ENCODE measurements around the gene PGPEP1.
"Not testable (repeated sequence)": the region's sequence is repeated elsewhere in the genome, so short reads cannot be mapped to it uniquely, and the experiment has no call there.

Gene PGPEP1

GRCh38 chr19:18402455-18403248 is 62.3 kb downstream of the PGPEP1 start:
- in situ Hi-C loops (cut with HindIII; ENCODE audit: low pct_ligation_motif_present, low pct_unique_long_range_greater_than_20kb, low sequenced_read_pairs); DNase-seq: not testable (repeated sequence)

DNA sequence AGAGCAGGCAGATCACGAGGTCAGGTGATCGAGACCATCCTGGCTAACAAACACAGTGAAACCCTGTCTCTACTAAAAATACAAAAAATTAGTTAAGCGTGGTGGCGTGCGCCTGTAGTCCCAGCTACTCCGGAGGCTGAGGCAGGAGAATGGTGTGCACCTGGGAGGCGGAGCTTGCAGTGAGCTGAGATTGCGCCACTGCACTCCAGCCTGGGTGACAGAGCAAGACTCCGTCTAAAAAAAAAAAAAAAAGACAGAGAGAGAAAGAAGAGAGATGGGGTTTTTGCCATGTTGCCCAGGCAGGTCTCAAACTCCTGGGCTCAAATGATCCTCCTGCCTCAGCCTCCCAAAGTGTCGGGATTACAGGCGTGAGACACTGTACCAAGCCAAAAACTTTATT is 65.4 kb downstream of the PGPEP1 start:
- DNase-seq; in situ Hi-C loops (cut with HindIII; ENCODE audit: low pct_ligation_motif_present, low pct_unique_long_range_greater_than_20kb, low sequenced_read_pairs): not testable (repeated sequence)

DNA sequence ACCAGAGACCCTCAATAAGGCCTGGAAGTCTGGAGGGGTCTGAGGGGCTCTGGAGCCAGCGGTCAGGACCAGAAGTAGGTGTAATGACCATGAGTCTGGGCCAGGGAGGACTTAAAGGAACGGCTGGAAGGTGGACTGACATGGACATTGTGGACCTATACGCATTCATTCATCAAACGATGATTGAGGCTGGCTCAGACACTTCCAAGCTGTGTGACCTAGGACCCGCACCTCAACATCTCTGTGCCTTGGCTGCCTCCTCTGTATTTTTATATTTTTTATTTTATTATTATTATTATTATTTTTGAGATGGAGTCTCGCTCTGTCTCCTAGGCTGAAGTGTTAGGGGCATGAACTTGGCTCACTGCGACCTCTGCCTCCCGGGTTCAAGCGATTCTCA is 66.4 kb downstream of the PGPEP1 start:
- no peak for DNase-seq
- in situ Hi-C loops (cut with HindIII; ENCODE audit: low pct_ligation_motif_present, low pct_unique_long_range_greater_than_20kb, low sequenced_read_pairs) = no loop called here

DNA sequence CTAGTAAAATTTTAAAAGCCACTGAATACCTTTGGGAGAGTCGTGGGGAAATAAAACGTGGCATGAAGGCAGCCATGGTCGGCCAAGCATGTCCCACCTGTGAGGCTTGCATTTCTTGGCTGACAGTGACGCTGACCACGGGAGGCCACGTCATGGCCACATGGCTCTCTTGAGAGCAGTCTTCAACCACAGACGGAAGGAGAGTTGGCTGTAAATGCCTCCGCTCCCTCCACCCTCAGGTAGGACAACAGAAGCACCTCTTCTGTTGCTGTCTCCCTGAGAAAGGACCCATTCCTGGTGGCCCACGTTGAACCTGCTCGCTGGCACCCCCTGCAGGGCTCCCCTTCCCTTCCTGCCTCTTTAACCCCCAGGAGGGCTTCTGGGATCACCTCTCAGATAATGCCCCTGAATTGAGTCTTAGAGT is 67.7 kb downstream of the PGPEP1 start:
- peak; percentile 95 for DNase-seq
- in situ Hi-C loops (cut with HindIII; ENCODE audit: low pct_ligation_motif_present, low pct_unique_long_range_greater_than_20kb, low sequenced_read_pairs) = no loop called here

GRCh38 chr19:18412610-18413239 is 72.3 kb downstream of the PGPEP1 start:
- in situ Hi-C loops (cut with HindIII; ENCODE audit: low pct_ligation_motif_present, low pct_unique_long_range_greater_than_20kb, low sequenced_read_pairs) = no loop called here
- no peak for DNase-seq

DNA sequence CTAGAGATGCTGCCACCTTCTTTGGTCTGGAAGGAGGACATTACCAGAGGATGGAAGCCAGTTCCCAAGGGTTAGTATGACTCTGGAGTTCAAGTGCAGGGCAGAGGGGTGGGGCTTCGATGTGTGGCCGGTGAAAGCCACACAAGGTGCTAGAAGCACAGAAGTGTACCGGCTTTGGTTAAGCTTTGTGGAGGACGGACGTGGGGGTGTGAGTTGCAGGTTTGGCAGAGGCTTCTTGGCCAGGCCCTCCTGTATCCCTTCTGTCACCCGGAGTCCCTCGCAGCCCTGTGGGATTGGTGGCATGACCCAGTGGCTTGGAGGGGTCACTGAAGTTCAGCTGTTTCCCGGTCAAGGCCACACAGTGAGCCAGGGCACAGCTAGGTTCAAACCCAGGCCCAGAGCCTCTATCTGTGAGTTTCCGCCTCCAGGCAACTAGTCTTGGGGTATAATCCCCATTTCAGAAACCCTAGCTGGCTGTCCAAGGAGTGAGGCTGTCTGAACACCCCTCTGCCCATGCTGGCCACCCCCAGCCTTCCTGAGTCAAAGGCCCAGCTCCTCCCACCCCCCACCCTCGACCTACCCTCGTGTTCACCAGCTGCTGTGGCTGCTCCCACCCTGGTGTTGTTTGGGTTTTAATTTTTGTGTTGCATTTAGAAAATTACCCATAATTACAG is 74.2 kb downstream of the PGPEP1 start:
- no peak for DNase-seq
- in situ Hi-C loops (cut with HindIII; ENCODE audit: low pct_ligation_motif_present, low pct_unique_long_range_greater_than_20kb, low sequenced_read_pairs) = no loop called here

- in situ Hi-C loops (cut with HindIII; ENCODE audit: low pct_ligation_motif_present, low pct_unique_long_range_greater_than_20kb, low sequenced_read_pairs) = no loop called here
- DNase-seq = no peak
Measured at GRCh38 chr19:18415178-18415867, 74.9 kb downstream of the PGPEP1 start.

DNA sequence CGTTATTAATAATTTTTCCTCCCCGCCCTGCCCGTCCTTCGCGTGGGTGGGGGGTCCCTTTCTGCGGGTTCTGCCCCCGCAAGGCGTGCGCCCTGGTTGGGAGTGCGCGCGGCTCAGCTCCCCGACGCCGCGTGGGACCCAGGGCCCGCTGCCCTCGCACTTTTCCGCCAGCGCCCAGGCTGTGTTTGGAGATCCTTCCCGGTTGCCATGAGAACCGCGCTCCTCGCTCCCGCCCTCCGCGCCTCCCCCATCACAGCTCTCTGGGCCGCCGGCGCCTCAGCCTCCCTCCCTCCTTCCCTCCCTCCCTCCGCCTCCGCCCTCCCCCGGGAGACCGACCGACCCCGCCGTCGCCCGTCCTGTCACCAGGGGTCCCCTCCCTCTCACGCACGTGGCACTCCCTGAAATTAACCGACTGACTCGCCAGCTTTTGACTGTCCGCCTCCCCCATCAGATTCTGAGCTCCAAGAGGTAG is 76.4 kb downstream of the PGPEP1 start:
- DNase-seq = peak; percentile 83
- in situ Hi-C loops (cut with HindIII; ENCODE audit: low pct_ligation_motif_present, low pct_unique_long_range_greater_than_20kb, low sequenced_read_pairs) = no loop called here

- DNase-seq = peak; percentile 84
- in situ Hi-C loops (cut with HindIII; ENCODE audit: low pct_ligation_motif_present, low pct_unique_long_range_greater_than_20kb, low sequenced_read_pairs) = no loop called here
Measured at GRCh38 chr19:18417250-18418028, 77.0 kb downstream of the PGPEP1 start.

GRCh38 chr19:18418029-18418482 is 77.7 kb downstream of the PGPEP1 start:
- in situ Hi-C loops (cut with HindIII; ENCODE audit: low pct_ligation_motif_present, low pct_unique_long_range_greater_than_20kb, low sequenced_read_pairs) = no loop called here
- DNase-seq = no peak

- DNase-seq = no peak
- in situ Hi-C loops (cut with HindIII; ENCODE audit: low pct_ligation_motif_present, low pct_unique_long_range_greater_than_20kb, low sequenced_read_pairs) = no loop called here
Measured at GRCh38 chr19:18418483-18419194, 78.2 kb downstream of the PGPEP1 start.

GRCh38 chr19:18419195-18419698 is 78.8 kb downstream of the PGPEP1 start, which contains the start of gene SSBP4:
SSBP4 (plus strand) TSS chr19:18419398; CDS start chr19:18419649, 251 bp downstream.
- in situ Hi-C loops (cut with HindIII; ENCODE audit: low pct_ligation_motif_present, low pct_unique_long_range_greater_than_20kb, low sequenced_read_pairs) = no loop called here
- peak; percentile 76 for DNase-seq
